Measurements from ENCODE around the gene TNK1. TPM values are rescaled to one million over a fixed set of nuclear protein-coding genes. Genes with fewer than 3 reads are reported as not detected.
A peak's percentile ranks its signal among the peaks of the same experiment; 100 is the strongest.

Gene TNK1
- total RNA-seq, 4 donors from 2014 or later = 0.95 to 13.5 (median 5.2) TPM

GRCh38 chr17:7352503-7352889, 28.4 kb upstream of the TNK1 start:
- TF ChIP-seq CTCF (IDR thresholded peaks at IDR 0.05) = no peak
- no peak for ATAC-seq (ENCODE audit: low FRiP score)
- no peak for DNase-seq (ENCODE audit: low spot score)

GRCh38 chr17:7352910-7353635, 27.8 kb upstream of the TNK1 start:
- ATAC-seq (ENCODE audit: low FRiP score) (no peak), DNase-seq (ENCODE audit: low spot score) (no peak)

DNA sequence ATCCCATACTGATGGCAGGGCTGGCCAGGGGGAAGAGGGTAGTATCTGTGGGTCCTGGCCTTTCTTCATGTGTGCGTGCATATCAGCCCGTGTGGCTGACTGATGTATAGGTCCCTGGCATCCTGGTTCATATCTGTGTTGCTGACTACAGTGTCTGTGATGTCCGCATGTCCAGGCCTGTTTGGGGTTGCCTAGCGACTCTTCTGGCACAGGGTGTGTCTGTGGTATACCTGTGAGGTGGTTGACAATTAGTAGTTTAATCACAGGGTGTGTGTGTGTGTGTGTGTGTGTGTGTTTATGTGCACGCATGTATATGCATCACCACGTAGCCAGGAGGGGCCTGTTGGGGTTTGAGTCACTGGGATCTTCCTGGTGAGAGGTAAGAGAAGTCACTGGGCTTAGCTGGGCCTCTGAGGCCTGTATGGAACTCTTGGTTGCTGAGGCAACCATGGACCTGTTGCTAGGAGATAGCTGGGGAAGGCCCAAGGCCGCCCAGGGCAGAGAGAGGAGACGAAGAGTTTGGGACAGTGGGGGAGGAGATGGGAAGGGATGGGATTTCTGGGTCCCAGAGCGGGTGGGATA, 26.5 kb upstream of the TNK1 start:
- ATAC-seq (ENCODE audit: low FRiP score) (no peak), DNase-seq (ENCODE audit: low spot score) (no peak)

More at GRCh38 chr17:7352910-7353635, 27.8 kb upstream of the TNK1 start:
- no peak for TF ChIP-seq CTCF (IDR thresholded peaks at IDR 0.05)

DNA sequence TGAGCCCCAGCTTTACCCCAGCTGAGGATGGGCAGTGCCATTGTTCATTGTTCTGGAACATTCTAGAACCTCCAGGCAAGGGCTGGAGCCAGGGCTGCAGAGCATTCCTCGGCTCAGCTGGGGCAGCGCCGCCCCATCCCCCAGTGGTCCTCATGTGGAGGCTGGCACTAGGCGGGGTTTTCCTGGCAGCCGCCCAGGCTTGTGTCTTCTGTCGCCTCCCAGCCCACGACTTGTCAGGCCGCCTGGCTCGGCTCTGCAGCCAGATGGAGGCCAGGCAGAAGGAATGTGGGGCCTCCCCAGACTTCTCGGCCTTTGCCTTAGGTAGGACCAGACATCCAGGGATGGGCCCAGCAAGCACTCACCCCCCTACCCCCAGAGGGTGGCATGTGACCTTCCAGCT, 25.8 kb upstream of the TNK1 start, which contains the start of gene TMEM95:
Gene TMEM95, plus strand, starts transcription at position 104 of the 400 bp plus-strand sequence. Its CDS starts 49 bp downstream, at position 153.
- ATAC-seq (ENCODE audit: low FRiP score) (no peak), DNase-seq (ENCODE audit: low spot score) (no peak)
- TF ChIP-seq CTCF (IDR thresholded peaks at IDR 0.05) = no peak

More for the DNA sequence above, 26.5 kb upstream of the TNK1 start:
- no peak for TF ChIP-seq CTCF (IDR thresholded peaks at IDR 0.05)

DNA sequence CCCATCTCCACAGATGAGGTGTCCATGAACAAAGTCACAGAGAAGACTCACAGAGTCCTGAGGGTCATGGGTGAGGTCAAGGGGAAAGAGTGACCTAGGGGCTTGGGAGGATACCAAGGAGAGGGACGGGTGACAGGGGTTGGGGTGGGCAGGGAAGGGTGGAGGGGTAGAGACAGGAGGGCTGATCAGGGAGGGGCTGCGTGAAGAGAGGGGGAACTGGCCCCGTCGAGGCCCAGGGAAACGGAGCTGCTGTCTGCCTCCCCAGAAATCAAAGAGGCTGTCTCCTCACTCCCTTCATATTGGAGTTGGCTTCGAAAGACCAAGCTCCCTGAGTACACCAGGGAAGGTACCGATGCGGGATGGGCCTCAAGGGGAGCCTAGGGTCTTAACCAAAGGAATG, 25.3 kb upstream of the TNK1 start:
- TF ChIP-seq CTCF (IDR thresholded peaks at IDR 0.05) = no peak
- DNase-seq (ENCODE audit: low spot score) (no peak), ATAC-seq (ENCODE audit: low FRiP score) (no peak)

DNA sequence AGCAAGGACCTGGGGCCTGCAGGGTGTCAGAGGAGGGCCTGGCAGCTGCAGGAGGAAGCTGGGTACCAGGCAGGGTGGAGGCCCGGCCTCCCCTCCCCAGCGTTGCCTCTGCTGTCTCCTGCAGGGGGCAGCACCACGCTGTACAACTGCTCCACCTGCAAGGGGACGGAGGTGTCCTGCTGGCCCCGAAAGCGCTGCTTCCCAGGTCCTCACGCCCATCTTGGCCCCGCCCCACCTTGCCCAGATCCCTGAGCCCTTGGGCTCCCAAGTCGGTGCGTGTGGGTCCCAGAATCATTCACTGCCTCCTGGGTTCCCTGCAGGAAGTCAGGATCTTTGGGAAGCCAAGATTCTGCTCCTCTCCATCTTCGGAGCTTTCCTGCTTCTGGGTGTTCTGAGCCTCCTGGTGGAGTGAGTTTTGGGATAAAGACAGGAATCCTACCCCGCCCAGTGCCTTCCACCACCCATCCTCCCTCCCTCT, 24.8 kb upstream of the TNK1 start:
- peak in 1 of 3 donors; percentile 71 for TF ChIP-seq CTCF (IDR thresholded peaks at IDR 0.05)
- DNase-seq (ENCODE audit: low spot score) (peak; percentile 80), ATAC-seq (ENCODE audit: low FRiP score) (peak; percentile 52)

Data from omental fat pad (tissue), 4 donors.